Small intestine (tissue), 7 donors: Measurements from ENCODE around the gene CORO7. TPM values are rescaled to one million over a fixed set of nuclear protein-coding genes. Genes with fewer than 3 reads are reported as not detected.

ENCODE experiments used
- DNase-seq, 2 donors: peaks; one replicate each; pipeline versions ENCODE4 v3.0.0 to v3.0.0-alpha.2; 2013
- FAIRE-seq: peaks from 2 replicates; lab custom pipeline; 2012; peaks lifted over from hg19 to GRCh38; lab: Jason Lieb, UNC
- H3K27ac ChIP-seq, 3 donors: one replicate each; pipeline ENCODE4 v1.5.1; 2013; ENCODE audit warnings: low read length in 2 of 3, mild to moderate bottlenecking in 2 of 3, control low read depth in 1 of 3, inconsistent platforms in 1 of 3, low read depth in 1 of 3, moderate library complexity in 1 of 3
- H3K27me3 ChIP-seq, 3 donors: one replicate each; pipeline ENCODE4 v1.6.1; 2013; ENCODE audit warnings: low read length in 3 of 3, inconsistent platforms in 1 of 3; ENCODE audit not compliant: control insufficient read depth in 3 of 3, insufficient read depth in 3 of 3
- H3K36me3 ChIP-seq, 3 donors: one replicate each; pipeline ENCODE4 v1.6.1; 2013; ENCODE audit warnings: low read length in 3 of 3, inconsistent platforms in 1 of 3, low read depth in 1 of 3, mild to moderate bottlenecking in 1 of 3, moderate library complexity in 1 of 3; ENCODE audit not compliant: control insufficient read depth in 3 of 3, insufficient read depth in 2 of 3
- H3K4me1 ChIP-seq, 3 donors: one replicate each; pipeline ENCODE4 v1.6.1; 2013; ENCODE audit warnings: low read length in 2 of 3, inconsistent platforms in 1 of 3, low read depth in 1 of 3, mild to moderate bottlenecking in 1 of 3, moderate library complexity in 1 of 3; ENCODE audit not compliant: control insufficient read depth in 3 of 3, insufficient read depth in 2 of 3
- H3K4me3 ChIP-seq, 3 donors: one replicate each; pipeline ENCODE4 v1.5.1; 2013; ENCODE audit warnings: low read length in 3 of 3, control low read depth in 1 of 3, inconsistent platforms in 1 of 3, low read depth in 1 of 3, mild to moderate bottlenecking in 1 of 3, moderate library complexity in 1 of 3
- H3K9me3 ChIP-seq, 2 donors: one replicate each; pipeline ENCODE4 v1.6.1; 2013; ENCODE audit warnings: low read depth in 1 of 2, low read length in 1 of 2; ENCODE audit not compliant: control insufficient read depth in 2 of 2, insufficient read depth in 1 of 2
- WGBS, 3 donors: extraction: QIAGEN DNeasy Blood & Tissue Kit; methylation state at CpG; one replicate each; pipeline ENCODE4 v1.1.7; 2013; 5-methylcytosine and 5-hydroxymethylcytosine counted together
- polyA plus RNA-seq, 4 donors: library from polyadenylated mRNA; stranded (reverse) in 3 of 4; unstranded in 1 of 4; fragments of 200-250 nt in 3 of 4; fragments of 120-200 nt in 1 of 4; gene quantifications; one replicate each; pipeline versions ENCODE4 v1.2.1 to v1.2.3, GENCODE V29; 2013
- donor health status: healthy with polysubstance abuse.
- donor health status: control.
- donor health status: control.
- donor health status: Bipolar disorder and iron deficiency.
- donor health status: healthy.

The CORO7 gene
- polyA plus RNA-seq, 4 donors, result 27.3 to 49.2 (median 41.6) TPM

GRCh38 chr16:4317532-4318450, 98.6 kb downstream of the CORO7 start:
- Histone ChIP-seq H3K4me1 (peaks cover 0 to 58% (median 0%) of the 10 kb centered on the region in 3 donors), H3K4me3 (peak overlapping the region in 1 of 3 donors; percentile 51), H3K27me3 (peaks cover 5 to 51% (median 12%) of the 10 kb centered on the region in 3 donors), H3K9me3 (no peaks in the 10 kb centered on the region), H3K36me3 (peaks cover 0 to 6% (median 0%) of the 10 kb centered on the region in 3 donors), H3K27ac (peak overlapping the region in 2 of 3 donors; percentile 5 to 29)
- 41 to 58% (median 54%) methylated on average over 12 of the region's 12 CpGs for WGBS, 3 donors
- DNase-seq, result no peak
- FAIRE-seq, result no peak

GRCh38 chr16:4316864-4317531, 99.4 kb downstream of the CORO7 start:
- peak overlapping the region in 2 of 3 donors; percentile 51 to 65 for H3K4me3 ChIP-seq
- DNase-seq, result no peak

GRCh38 chr16:4316108-4316863, 100.1 kb downstream of the CORO7 start:
- FAIRE-seq (no peak), DNase-seq (peak in 1 of 2 donors; percentile 57)
- WGBS, 3 donors, result 3 to 9% (median 4%) methylated on average over 23 to 93 of the region's 93 CpGs
- Histone ChIP-seq H3K36me3 (peaks cover 0 to 2% (median 0%) of the 10 kb centered on the region in 3 donors), H3K27me3 (peaks cover 5 to 51% (median 12%) of the 10 kb centered on the region in 3 donors), H3K27ac (peak overlapping the region; percentile 17 to 55 (median 29)), H3K9me3 (no peaks in the 10 kb centered on the region), H3K4me1 (peaks cover 0 to 58% (median 0%) of the 10 kb centered on the region in 3 donors), H3K4me3 (peak overlapping the region; percentile 32 to 65 (median 51))

More at GRCh38 chr16:4316864-4317531, 99.4 kb downstream of the CORO7 start:
- FAIRE-seq, result no peak
- Histone ChIP-seq H3K4me1 (peaks cover 0 to 58% (median 0%) of the 10 kb centered on the region in 3 donors), H3K27ac (peak overlapping the region; percentile 15 to 29 (median 17)), H3K9me3 (no peaks in the 10 kb centered on the region), H3K36me3 (peaks cover 0 to 3% (median 0%) of the 10 kb centered on the region in 3 donors), H3K27me3 (peaks cover 5 to 51% (median 12%) of the 10 kb centered on the region in 3 donors)
- 30 to 40% (median 38%) methylated on average over 16 to 20 of the region's 20 CpGs for WGBS, 3 donors

- no peaks in the 10 kb centered on the region for H3K36me3 ChIP-seq
- DNase-seq, result peak in 1 of 2 donors; percentile 78
- peak within 1 kb of the TSS; percentile 50 to 86 (median 82) for H3K27ac ChIP-seq
- no peak for FAIRE-seq
- 1 to 2% (median 1%) methylated on average over 36 to 98 of the region's 115 CpGs for WGBS, 3 donors
- H3K4me3 ChIP-seq, result peak within 1 kb of the TSS; percentile 54 to 67 (median 65)
- H3K9me3 ChIP-seq, result no peaks in the 10 kb centered on the region
- peaks cover 5 to 51% (median 12%) of the 10 kb centered on the region in 3 donors for H3K27me3 ChIP-seq
- peaks cover 0 to 57% (median 0%) of the 10 kb centered on the region in 3 donors for H3K4me1 ChIP-seq
Measured at GRCh38 chr16:4315186-4316107, 100.9 kb downstream of the CORO7 start, which contains the start of gene GLIS2. Gene GLIS2, plus strand, starts transcription at chr16:4316067. Its CDS starts 16,214 bp downstream, at chr16:4332281.

GRCh38 chr16:4314532-4315185, 101.7 kb downstream of the CORO7 start:
- Histone ChIP-seq H3K9me3 (no peaks in the 10 kb centered on the region), H3K36me3 (no peaks in the 10 kb centered on the region), H3K4me3 (peak overlapping the region; percentile 43 to 67 (median 65)), H3K4me1 (peaks cover 0 to 54% (median 0%) of the 10 kb centered on the region in 3 donors), H3K27ac (peak overlapping the region in 2 of 3 donors; percentile 82 to 86), H3K27me3 (peaks cover 5 to 51% (median 12%) of the 10 kb centered on the region in 3 donors)
- 2 to 4% (median 3%) methylated on average over 32 to 33 of the region's 33 CpGs for WGBS, 3 donors
- DNase-seq (peak in 1 of 2 donors; percentile 71), FAIRE-seq (no peak)

GRCh38 chr16:4313563-4314531, 102.5 kb downstream of the CORO7 start:
- Histone ChIP-seq H3K9me3 (no peaks in the 10 kb centered on the region), H3K27ac (peak overlapping the region in 1 of 3 donors; percentile 82), H3K4me1 (peaks cover 0 to 47% (median 0%) of the 10 kb centered on the region in 3 donors), H3K4me3 (no peak overlapping the region), H3K36me3 (no peaks in the 10 kb centered on the region), H3K27me3 (peaks cover 5 to 43% (median 12%) of the 10 kb centered on the region in 3 donors)
- peak; percentile 31 to 90 for DNase-seq
- no peak for FAIRE-seq
- 5 to 15% (median 6%) methylated on average over 43 of the region's 43 CpGs for WGBS, 3 donors
